ENCODE results near the gene LIPC. TPM values are rescaled to one million over a fixed set of nuclear protein-coding genes. Genes with fewer than 3 reads are reported as not detected.
A peak's percentile ranks its signal among the peaks of the same experiment; 100 is the strongest.

LIPC gene
- total RNA-seq, 1 donor from 2014 or later, result 0.64 TPM

GRCh38 chr15:58561321-58561720 is 129.5 kb downstream of the LIPC start:
- DNase-seq (no peak), ATAC-seq (no peak)
- Histone ChIP-seq H3K36me3 (no peaks in the 10 kb centered on the region), H3K4me3 (no peak overlapping the region), H3K27ac (no peak overlapping the region), H3K27me3 (no peaks in the 10 kb centered on the region), H3K9me3 (no peaks in the 10 kb centered on the region), H3K4me1 (no peaks in the 10 kb centered on the region)
- TF ChIP-seq, protein P1, sequence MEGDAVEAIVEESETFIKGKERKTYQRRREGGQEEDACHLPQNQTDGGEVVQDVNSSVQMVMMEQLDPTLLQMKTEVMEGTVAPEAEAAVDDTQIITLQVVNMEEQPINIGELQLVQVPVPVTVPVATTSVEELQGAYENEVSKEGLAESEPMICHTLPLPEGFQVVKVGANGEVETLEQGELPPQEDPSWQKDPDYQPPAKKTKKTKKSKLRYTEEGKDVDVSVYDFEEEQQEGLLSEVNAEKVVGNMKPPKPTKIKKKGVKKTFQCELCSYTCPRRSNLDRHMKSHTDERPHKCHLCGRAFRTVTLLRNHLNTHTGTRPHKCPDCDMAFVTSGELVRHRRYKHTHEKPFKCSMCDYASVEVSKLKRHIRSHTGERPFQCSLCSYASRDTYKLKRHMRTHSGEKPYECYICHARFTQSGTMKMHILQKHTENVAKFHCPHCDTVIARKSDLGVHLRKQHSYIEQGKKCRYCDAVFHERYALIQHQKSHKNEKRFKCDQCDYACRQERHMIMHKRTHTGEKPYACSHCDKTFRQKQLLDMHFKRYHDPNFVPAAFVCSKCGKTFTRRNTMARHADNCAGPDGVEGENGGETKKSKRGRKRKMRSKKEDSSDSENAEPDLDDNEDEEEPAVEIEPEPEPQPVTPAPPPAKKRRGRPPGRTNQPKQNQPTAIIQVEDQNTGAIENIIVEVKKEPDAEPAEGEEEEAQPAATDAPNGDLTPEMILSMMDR (IDR thresholded peaks at IDR 0.05), result no peak
- intact Hi-C loops (cut with DNase I), result no loop called here

DNA sequence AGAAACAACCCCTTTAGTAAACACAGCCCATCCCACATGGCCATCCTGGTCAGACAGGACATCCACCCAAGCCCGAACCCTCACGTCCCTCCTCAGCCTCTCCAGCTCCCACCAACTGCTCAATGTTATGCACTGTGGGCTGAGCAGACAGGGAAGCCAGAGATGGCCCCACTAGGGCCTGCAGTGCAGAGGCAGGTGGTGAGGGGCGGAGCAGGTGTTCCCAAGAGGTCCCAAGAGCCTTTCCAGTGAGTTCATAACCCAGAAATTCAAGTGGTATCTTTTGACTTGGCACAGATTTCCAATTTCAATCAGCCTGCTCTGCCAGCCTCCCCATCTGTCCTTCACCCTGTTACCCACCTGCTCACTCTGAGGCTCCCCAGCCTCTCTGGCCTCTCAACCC is 130.3 kb downstream of the LIPC start:
- Histone ChIP-seq H3K36me3 (no peaks in the 10 kb centered on the region), H3K9me3 (no peaks in the 10 kb centered on the region), H3K4me1 (no peaks in the 10 kb centered on the region), H3K27ac (no peak overlapping the region), H3K4me3 (no peak overlapping the region), H3K27me3 (no peaks in the 10 kb centered on the region)
- intact Hi-C loops (cut with DNase I), result no loop called here
- ATAC-seq (no peak), DNase-seq (peak; percentile 20)
- TF ChIP-seq, protein P1 (IDR thresholded peaks at IDR 0.05), result no peak

DNA sequence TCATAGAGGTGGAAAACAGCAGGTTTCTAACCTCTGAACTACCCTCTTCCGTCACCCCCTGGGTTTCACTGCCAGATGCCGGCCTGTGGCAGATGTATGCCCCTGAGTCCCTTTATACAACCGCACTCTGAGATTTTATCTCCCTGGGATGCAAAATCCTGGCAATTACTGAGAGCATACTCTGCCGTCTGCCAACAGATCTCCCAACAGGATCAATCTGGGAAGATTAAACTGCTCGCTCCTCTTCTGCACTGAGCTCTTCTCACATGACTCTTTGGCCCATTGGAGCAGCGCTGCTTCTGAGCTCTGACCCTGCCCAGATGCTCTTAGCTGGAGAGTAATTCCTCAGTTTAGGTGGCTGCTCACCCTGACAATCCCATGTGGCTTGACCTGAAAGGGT is 133.2 kb downstream of the LIPC start:
- no peak for ATAC-seq
- TF ChIP-seq, protein P1 (IDR thresholded peaks at IDR 0.05), result no peak
- Histone ChIP-seq H3K27me3 (no peaks in the 10 kb centered on the region), H3K9me3 (no peaks in the 10 kb centered on the region), H3K4me3 (no peak overlapping the region), H3K4me1 (no peaks in the 10 kb centered on the region), H3K36me3 (no peaks in the 10 kb centered on the region), H3K27ac (no peak overlapping the region)
- intact Hi-C loops (cut with DNase I), result no loop called here
- DNase-seq, result no peak

- ATAC-seq, result no peak
- no peak overlapping the region for H3K4me3 ChIP-seq
- TF ChIP-seq, protein P1 (IDR thresholded peaks at IDR 0.05), result no peak
- H3K27ac ChIP-seq, result no peak overlapping the region
- H3K9me3 ChIP-seq, result no peaks in the 10 kb centered on the region
- DNase-seq, result no peak
- no peaks in the 10 kb centered on the region for H3K4me1 ChIP-seq
- intact Hi-C loops (cut with DNase I), result no loop called here
- H3K36me3 ChIP-seq, result no peaks in the 10 kb centered on the region
- H3K27me3 ChIP-seq, result no peaks in the 10 kb centered on the region
Observed at GRCh38 chr15:58565619-58566018, 133.8 kb downstream of the LIPC start.

DNA sequence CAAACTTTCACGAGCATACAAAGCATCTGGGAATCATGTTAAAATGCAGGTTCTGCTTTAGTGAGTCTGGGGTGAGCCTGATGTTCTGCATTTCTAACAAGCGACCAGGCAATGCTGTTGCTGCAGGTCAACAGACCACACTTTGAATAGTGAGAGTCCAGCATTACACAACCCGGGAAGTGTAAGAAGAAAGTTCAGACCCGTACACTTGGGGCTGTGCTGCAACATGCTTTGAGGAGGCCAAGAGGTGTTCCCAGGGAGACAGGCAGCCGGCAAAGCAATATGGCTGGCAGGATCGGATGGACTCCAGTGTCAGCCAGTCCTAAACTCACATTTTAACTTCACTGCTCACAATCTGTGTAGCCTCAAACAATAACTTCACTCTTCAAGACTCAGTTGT is 134.2 kb downstream of the LIPC start:
- TF ChIP-seq, protein P1 (IDR thresholded peaks at IDR 0.05), result no peak
- Histone ChIP-seq H3K27me3 (no peaks in the 10 kb centered on the region), H3K4me1 (no peaks in the 10 kb centered on the region), H3K36me3 (no peaks in the 10 kb centered on the region), H3K9me3 (no peaks in the 10 kb centered on the region), H3K4me3 (no peak overlapping the region), H3K27ac (no peak overlapping the region)
- DNase-seq (no peak), ATAC-seq (no peak)
- intact Hi-C loops (cut with DNase I), result no loop called here

- no peaks in the 10 kb centered on the region for H3K4me1 ChIP-seq
- intact Hi-C loops (cut with DNase I), result no loop called here
- no peak for DNase-seq
- ATAC-seq, result peak; percentile 30
- H3K27ac ChIP-seq, result no peak overlapping the region
- H3K36me3 ChIP-seq, result no peaks in the 10 kb centered on the region
- no peak overlapping the region for H3K4me3 ChIP-seq
- no peaks in the 10 kb centered on the region for H3K9me3 ChIP-seq
- TF ChIP-seq, protein P1 (IDR thresholded peaks at IDR 0.05), result no peak
- no peaks in the 10 kb centered on the region for H3K27me3 ChIP-seq
Observed at GRCh38 chr15:58568157-58568571, 136.4 kb downstream of the LIPC start.

Data from upper lobe of right lung (tissue), 1 donor.